Gastroesophageal sphincter (tissue), 3 donors: Measurements from ENCODE around the gene PPP1R16B.

Experiments used
- EP300 ChIP-seq: sonication (generic); formaldehyde crosslinking; IDR thresholded peaks from one replicate; pipeline ENCODE4 v1.6.1; 2017; ENCODE audit warnings: antibody characterized with exemption, mild to moderate bottlenecking
- POLR2A ChIP-seq, 2 donors: fragments of 450-650 bp; IDR thresholded peaks; one replicate each; pipeline ENCODE4 v1.6.1; 2017; ENCODE audit warnings: antibody characterized with exemption in 2 of 2, mild to moderate bottlenecking in 2 of 2, moderate library complexity in 1 of 2
- POLR2AphosphoS5 ChIP-seq: sonication (generic); formaldehyde crosslinking; IDR thresholded peaks from one replicate; pipeline ENCODE4 v1.6.1; 2017; ENCODE audit warnings: antibody characterized with exemption
- TF ChIP-seq, protein P1 (sequence below), 4 experiments: fragments of 200-600 bp in 2 of 4; fragments of 450-650 bp in 2 of 4; sonication (generic) in 1 of 4; IDR thresholded peaks; one replicate each; pipeline ENCODE4 v1.5.1; 2017 to 2019; ENCODE audit warnings: antibody characterized with exemption in 4 of 4, mild to moderate bottlenecking in 2 of 4, moderate library complexity in 2 of 4

DNA sequence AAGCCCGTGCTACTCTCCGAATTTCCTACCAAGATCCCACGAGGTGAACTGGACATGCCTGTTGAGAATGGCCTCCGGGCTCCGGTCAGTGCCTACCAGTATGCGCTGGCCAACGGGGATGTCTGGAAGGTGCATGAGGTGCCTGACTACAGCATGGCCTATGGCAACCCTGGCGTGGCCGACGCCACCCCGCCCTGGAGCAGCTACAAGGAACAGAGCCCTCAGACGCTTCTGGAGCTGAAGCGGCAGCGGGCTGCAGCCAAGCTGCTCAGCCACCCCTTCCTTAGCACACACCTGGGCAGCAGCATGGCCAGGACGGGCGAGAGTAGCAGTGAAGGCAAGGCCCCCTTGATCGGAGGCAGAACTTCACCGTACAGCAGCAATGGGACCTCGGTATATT is 112.7 kb downstream of the PPP1R16B start:
- TF ChIP-seq POLR2A (IDR thresholded peaks at IDR 0.05) = no peak
- TF ChIP-seq, protein P1, sequence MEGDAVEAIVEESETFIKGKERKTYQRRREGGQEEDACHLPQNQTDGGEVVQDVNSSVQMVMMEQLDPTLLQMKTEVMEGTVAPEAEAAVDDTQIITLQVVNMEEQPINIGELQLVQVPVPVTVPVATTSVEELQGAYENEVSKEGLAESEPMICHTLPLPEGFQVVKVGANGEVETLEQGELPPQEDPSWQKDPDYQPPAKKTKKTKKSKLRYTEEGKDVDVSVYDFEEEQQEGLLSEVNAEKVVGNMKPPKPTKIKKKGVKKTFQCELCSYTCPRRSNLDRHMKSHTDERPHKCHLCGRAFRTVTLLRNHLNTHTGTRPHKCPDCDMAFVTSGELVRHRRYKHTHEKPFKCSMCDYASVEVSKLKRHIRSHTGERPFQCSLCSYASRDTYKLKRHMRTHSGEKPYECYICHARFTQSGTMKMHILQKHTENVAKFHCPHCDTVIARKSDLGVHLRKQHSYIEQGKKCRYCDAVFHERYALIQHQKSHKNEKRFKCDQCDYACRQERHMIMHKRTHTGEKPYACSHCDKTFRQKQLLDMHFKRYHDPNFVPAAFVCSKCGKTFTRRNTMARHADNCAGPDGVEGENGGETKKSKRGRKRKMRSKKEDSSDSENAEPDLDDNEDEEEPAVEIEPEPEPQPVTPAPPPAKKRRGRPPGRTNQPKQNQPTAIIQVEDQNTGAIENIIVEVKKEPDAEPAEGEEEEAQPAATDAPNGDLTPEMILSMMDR (IDR thresholded peaks at IDR 0.05) = no peak
- no peak for TF ChIP-seq EP300
- no peak for TF ChIP-seq POLR2AphosphoS5
